RWPE2 (cell line): ENCODE results near the gene PSMB8.
A peak's percentile ranks its signal among the peaks of the same experiment; 100 is the strongest.

Experiments
- ATAC-seq: fragments of 200-7000 bp; cut with Tn5 transposase; 3 replicates; pipeline ENCODE4 v1.9.1; 2021; ENCODE audit warnings: low read depth
- DNase-seq: peaks from one replicate; pipeline ENCODE4 v3.0.0-alpha.2; 2020; ENCODE audit warnings: low spot score
- H3K27ac ChIP-seq: fragments of 450-650 bp; 2 replicates; pipeline ENCODE4 v1.5.1; 2017; ENCODE audit warnings: mild to moderate bottlenecking; ENCODE audit not compliant: poor library complexity, severe bottlenecking
- H3K27me3 ChIP-seq: fragments of 250-450 bp; sonication (Bioruptor Pico); 2 replicates; pipeline ENCODE4 v1.5.1; 2021; ENCODE audit warnings: mild to moderate bottlenecking, moderate library complexity; ENCODE audit not compliant: insufficient read depth, poor library complexity, severe bottlenecking
- H3K36me3 ChIP-seq: fragments of 250-450 bp; sonication (Bioruptor Pico); 2 replicates; pipeline ENCODE4 v1.5.1; 2020; ENCODE audit warnings: low read depth, mild to moderate bottlenecking, moderate library complexity
- H3K4me1 ChIP-seq: fragments of 250-450 bp; sonication (Bioruptor Pico); 2 replicates; pipeline ENCODE4 v1.5.1; 2021; ENCODE audit warnings: mild to moderate bottlenecking, moderate library complexity; ENCODE audit not compliant: insufficient read depth, poor library complexity, severe bottlenecking
- H3K4me3 ChIP-seq: fragments of 250-450 bp; sonication (Bioruptor Pico); 2 replicates; pipeline ENCODE4 v1.5.1; 2021; ENCODE audit warnings: mild to moderate bottlenecking, moderate library complexity; ENCODE audit not compliant: severe bottlenecking
- H3K9me3 ChIP-seq: fragments of 250-450 bp; sonication (Bioruptor Pico); 2 replicates; pipeline ENCODE4 v1.5.1; 2021; ENCODE audit warnings: mild to moderate bottlenecking, moderate library complexity; ENCODE audit not compliant: severe bottlenecking
- CTCF ChIP-seq: fragments of 450-650 bp; IDR thresholded peaks from one replicate; pipeline ENCODE4 v1.5.1; 2017; ENCODE audit warnings: mild to moderate bottlenecking, moderate library complexity; ENCODE audit not compliant: poor library complexity, severe bottlenecking

Gene PSMB8

GRCh38 chr6:32842690-32843089 lies 1.2 kb downstream of the PSMB8 start:
- no peak for DNase-seq
- no peaks in the 10 kb centered on the region for H3K27me3 ChIP-seq
- peaks cover 34% of the 10 kb centered on the region for H3K36me3 ChIP-seq
- peaks cover 4% of the 10 kb centered on the region for H3K4me1 ChIP-seq
- TF ChIP-seq CTCF, result no peak
- no peak overlapping the region for H3K27ac ChIP-seq
- no peak for ATAC-seq
- no peak overlapping the region for H3K4me3 ChIP-seq
- H3K9me3 ChIP-seq, result no peaks in the 10 kb centered on the region

- no peak for DNase-seq
- Histone ChIP-seq H3K9me3 (no peaks in the 10 kb centered on the region), H3K27ac (no peak overlapping the region), H3K27me3 (no peaks in the 10 kb centered on the region), H3K4me3 (no peak overlapping the region), H3K4me1 (peaks cover 4% of the 10 kb centered on the region), H3K36me3 (peaks cover 34% of the 10 kb centered on the region)
- no peak for ATAC-seq
- TF ChIP-seq CTCF, result no peak
Observed at GRCh38 chr6:32842021-32842650, 1.7 kb downstream of the PSMB8 start.

- H3K9me3 ChIP-seq, result no peaks in the 10 kb centered on the region
- no peak overlapping the region for H3K4me3 ChIP-seq
- no peak for TF ChIP-seq CTCF
- H3K27ac ChIP-seq, result no peak overlapping the region
- no peaks in the 10 kb centered on the region for H3K27me3 ChIP-seq
- peaks cover 36% of the 10 kb centered on the region for H3K36me3 ChIP-seq
- DNase-seq (no peak), ATAC-seq (no peak)
- peaks cover 4% of the 10 kb centered on the region for H3K4me1 ChIP-seq
Observed at GRCh38 chr6:32840604-32841246, 3.1 kb downstream of the PSMB8 start.

- ATAC-seq (no peak), DNase-seq (no peak)
- peaks cover 48% of the 10 kb centered on the region for H3K36me3 ChIP-seq
Observed at GRCh38 chr6:32839356-32839755, 4.5 kb downstream of the PSMB8 start.

More at GRCh38 chr6:32839356-32839755, 4.5 kb downstream of the PSMB8 start:
- Histone ChIP-seq H3K9me3 (no peaks in the 10 kb centered on the region), H3K27me3 (no peaks in the 10 kb centered on the region), H3K27ac (peak overlapping the region; percentile 68), H3K4me3 (no peak overlapping the region), H3K4me1 (no peaks in the 10 kb centered on the region)
- no peak for TF ChIP-seq CTCF
